HepG2 (cell line): ENCODE data around the gene AJUBA. TPM values are rescaled to one million over a fixed set of nuclear protein-coding genes. Genes with fewer than 3 reads are reported as not detected.

Experiments
- MED1 ChIP-seq: sonication (generic); formaldehyde crosslinking; IDR thresholded peaks from 2 replicates; pipeline ENCODE4 v1.4.0; 2020; ENCODE audit warnings: missing genetic modification reagents
- SNAPC2 ChIP-seq: sonication (generic); formaldehyde crosslinking; IDR thresholded peaks from 2 replicates; pipeline ENCODE4 v1.8.1; 2022; ENCODE audit warnings: mild to moderate bottlenecking, missing genetic modification reagents
- STAT5B ChIP-seq: sonication (generic); formaldehyde crosslinking; IDR thresholded peaks from 2 replicates; pipeline ENCODE4 v1.4.0; 2020; ENCODE audit warnings: missing genetic modification reagents
- TBX2 ChIP-seq: sonication (generic); formaldehyde crosslinking; IDR thresholded peaks from 2 replicates; pipeline ENCODE4 v1.5.0; 2020; ENCODE audit warnings: missing genetic modification reagents, mild to moderate bottlenecking, borderline replicate concordance
- ZFP36L1 ChIP-seq: sonication (generic); formaldehyde crosslinking; IDR thresholded peaks from 2 replicates; pipeline ENCODE4 v1.8.0; 2022; ENCODE audit warnings: mild to moderate bottlenecking, missing genetic modification reagents, moderate library complexity
- ZNF558 ChIP-seq: sonication (generic); formaldehyde crosslinking; IDR thresholded peaks from 2 replicates; pipeline ENCODE4 v1.9.0; 2022; ENCODE audit warnings: mild to moderate bottlenecking, missing genetic modification reagents, borderline replicate concordance
- ZSCAN29 ChIP-seq: sonication (generic); formaldehyde crosslinking; conservative IDR thresholded peaks from 2 replicates; pipeline ENCODE4 v1.4.0; 2020; ENCODE audit warnings: mild to moderate bottlenecking, missing genetic modification reagents
- polyA plus RNA-seq, 8 experiments: library from polyadenylated mRNA; depleted of rRNA in 3 of 8; stranded (reverse) in 7 of 8; unstranded in 1 of 8; fragments of >200 nt; fragmentation: Illumina TruSeq in 4 of 8; extraction: Trizol in 4 of 8; gene quantifications; 2 replicates each; pipeline versions ENCODE4 v1.2.1 to v1.2.3, GENCODE V29; 2011 to 2016; ENCODE audit warnings: low read depth in 4 of 8, missing spikeins in 1 of 8, mixed read lengths in 1 of 8; ENCODE audit not compliant: insufficient read depth in 1 of 8
- total RNA-seq, 5 experiments: library from RNA; depleted of rRNA; stranded (reverse); fragments of >200 nt; fragmentation: Illumina TruSeq; extraction: Trizol; gene quantifications; 2 replicates each; pipeline ENCODE4 v1.2.3, GENCODE V29; 2016; ENCODE audit warnings: low read depth in 1 of 5
- TF ChIP-seq, protein P1 (sequence below): sonication (generic); formaldehyde crosslinking; IDR thresholded peaks from 2 replicates; pipeline ENCODE4 v1.5.1; 2020; ENCODE audit warnings: missing genetic modification reagents, mild to moderate bottlenecking, borderline replicate concordance
- TF ChIP-seq, protein P2 (sequence below): sonication (generic); formaldehyde crosslinking; IDR thresholded peaks from 2 replicates; pipeline ENCODE4 v1.4.0; 2020; ENCODE audit warnings: missing genetic modification reagents
- TF ChIP-seq, protein P3 (sequence below): sonication (generic); formaldehyde crosslinking; IDR thresholded peaks from 2 replicates; pipeline ENCODE4 v1.4.0; 2020; ENCODE audit warnings: low read depth, missing genetic modification reagents
- TF ChIP-seq, protein P4 (sequence below): sonication (generic); formaldehyde crosslinking; IDR thresholded peaks from 2 replicates; pipeline ENCODE4 v1.4.0; 2020; ENCODE audit warnings: missing genetic modification reagents, borderline replicate concordance
- TF ChIP-seq, protein P5 (sequence below): sonication (generic); formaldehyde crosslinking; conservative IDR thresholded peaks from 2 replicates; pipeline ENCODE4 v1.4.0; 2020; ENCODE audit warnings: missing genetic modification reagents
- TF ChIP-seq, protein P6 (sequence below), 2 experiments: fragments of 450-650 bp in 1 of 2; sonication (generic) in 1 of 2; formaldehyde crosslinking; IDR thresholded peaks; 2 replicates each; pipeline versions ENCODE4 v1.5.0 to v1.8.0; 2020 to 2022; ENCODE audit warnings: mild to moderate bottlenecking in 1 of 2, missing genetic modification reagents in 1 of 2
- TF ChIP-seq, protein P7 (sequence below): sonication (generic); formaldehyde crosslinking; IDR thresholded peaks from 2 replicates; pipeline ENCODE4 v1.5.0; 2020; ENCODE audit warnings: missing genetic modification reagents

The AJUBA gene
- total and polyA plus RNA-seq, 2 of the 13 experiments (the other 11 are each of a cell fraction or from before 2014, with no cell fraction given), result 157 to 241 TPM

DNA sequence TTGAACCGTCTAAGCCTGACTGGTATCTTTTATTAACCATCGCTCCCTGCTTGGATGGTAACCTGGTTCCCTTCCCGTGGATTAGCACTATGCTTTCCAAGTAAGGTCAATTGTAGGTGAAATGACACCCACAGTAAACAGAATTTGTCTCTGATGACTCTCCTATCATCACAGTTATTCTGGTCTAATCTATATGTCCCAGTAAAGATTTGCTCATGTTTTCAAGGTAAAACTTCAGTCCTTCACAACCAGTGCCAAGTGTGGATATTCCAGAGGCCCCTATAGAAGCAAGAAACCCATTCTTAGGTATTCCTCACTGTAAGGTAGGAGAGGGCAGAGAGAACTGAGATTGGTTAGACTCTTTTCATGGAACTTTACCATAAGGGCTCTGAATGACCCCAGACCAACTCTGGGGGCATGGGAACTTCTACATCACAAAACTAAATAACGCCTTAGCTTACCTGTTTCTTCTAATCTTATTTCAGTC, 15.5 kb downstream of the AJUBA start (continued):
- TF ChIP-seq, protein P1, sequence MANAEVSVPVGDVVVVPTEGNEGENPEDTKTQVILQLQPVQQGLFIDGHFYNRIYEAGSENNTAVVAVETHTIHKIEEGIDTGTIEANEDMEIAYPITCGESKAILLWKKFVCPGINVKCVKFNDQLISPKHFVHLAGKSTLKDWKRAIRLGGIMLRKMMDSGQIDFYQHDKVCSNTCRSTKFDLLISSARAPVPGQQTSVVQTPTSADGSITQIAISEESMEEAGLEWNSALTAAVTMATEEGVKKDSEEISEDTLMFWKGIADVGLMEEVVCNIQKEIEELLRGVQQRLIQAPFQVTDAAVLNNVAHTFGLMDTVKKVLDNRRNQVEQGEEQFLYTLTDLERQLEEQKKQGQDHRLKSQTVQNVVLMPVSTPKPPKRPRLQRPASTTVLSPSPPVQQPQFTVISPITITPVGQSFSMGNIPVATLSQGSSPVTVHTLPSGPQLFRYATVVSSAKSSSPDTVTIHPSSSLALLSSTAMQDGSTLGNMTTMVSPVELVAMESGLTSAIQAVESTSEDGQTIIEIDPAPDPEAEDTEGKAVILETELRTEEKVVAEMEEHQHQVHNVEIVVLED (CRISPR knock-in tag), result no peak
- TF ChIP-seq STAT5B (CRISPR knock-in tag), result 0 out of 2 replicates have a peak, but pooled peaks have one; percentile 39
- peak; percentile 65 for TF ChIP-seq SNAPC2 (CRISPR knock-in tag)
- TF ChIP-seq, protein P2, sequence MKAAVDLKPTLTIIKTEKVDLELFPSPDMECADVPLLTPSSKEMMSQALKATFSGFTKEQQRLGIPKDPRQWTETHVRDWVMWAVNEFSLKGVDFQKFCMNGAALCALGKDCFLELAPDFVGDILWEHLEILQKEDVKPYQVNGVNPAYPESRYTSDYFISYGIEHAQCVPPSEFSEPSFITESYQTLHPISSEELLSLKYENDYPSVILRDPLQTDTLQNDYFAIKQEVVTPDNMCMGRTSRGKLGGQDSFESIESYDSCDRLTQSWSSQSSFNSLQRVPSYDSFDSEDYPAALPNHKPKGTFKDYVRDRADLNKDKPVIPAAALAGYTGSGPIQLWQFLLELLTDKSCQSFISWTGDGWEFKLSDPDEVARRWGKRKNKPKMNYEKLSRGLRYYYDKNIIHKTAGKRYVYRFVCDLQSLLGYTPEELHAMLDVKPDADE (CRISPR knock-in tag), result no peak
- 0 out of 2 replicates have a peak, but pooled peaks have one; percentile 5 for TF ChIP-seq MED1 (CRISPR knock-in tag)
- TF ChIP-seq ZFP36L1 (CRISPR knock-in tag), result 0 out of 2 replicates have a peak, but pooled peaks have one; percentile 66
- TF ChIP-seq ZNF558 (CRISPR knock-in tag), result peak; percentile 42; the same call in 1 of the 2 replicates
- TF ChIP-seq TBX2 (CRISPR knock-in tag), result no peak
- TF ChIP-seq, protein P3, sequence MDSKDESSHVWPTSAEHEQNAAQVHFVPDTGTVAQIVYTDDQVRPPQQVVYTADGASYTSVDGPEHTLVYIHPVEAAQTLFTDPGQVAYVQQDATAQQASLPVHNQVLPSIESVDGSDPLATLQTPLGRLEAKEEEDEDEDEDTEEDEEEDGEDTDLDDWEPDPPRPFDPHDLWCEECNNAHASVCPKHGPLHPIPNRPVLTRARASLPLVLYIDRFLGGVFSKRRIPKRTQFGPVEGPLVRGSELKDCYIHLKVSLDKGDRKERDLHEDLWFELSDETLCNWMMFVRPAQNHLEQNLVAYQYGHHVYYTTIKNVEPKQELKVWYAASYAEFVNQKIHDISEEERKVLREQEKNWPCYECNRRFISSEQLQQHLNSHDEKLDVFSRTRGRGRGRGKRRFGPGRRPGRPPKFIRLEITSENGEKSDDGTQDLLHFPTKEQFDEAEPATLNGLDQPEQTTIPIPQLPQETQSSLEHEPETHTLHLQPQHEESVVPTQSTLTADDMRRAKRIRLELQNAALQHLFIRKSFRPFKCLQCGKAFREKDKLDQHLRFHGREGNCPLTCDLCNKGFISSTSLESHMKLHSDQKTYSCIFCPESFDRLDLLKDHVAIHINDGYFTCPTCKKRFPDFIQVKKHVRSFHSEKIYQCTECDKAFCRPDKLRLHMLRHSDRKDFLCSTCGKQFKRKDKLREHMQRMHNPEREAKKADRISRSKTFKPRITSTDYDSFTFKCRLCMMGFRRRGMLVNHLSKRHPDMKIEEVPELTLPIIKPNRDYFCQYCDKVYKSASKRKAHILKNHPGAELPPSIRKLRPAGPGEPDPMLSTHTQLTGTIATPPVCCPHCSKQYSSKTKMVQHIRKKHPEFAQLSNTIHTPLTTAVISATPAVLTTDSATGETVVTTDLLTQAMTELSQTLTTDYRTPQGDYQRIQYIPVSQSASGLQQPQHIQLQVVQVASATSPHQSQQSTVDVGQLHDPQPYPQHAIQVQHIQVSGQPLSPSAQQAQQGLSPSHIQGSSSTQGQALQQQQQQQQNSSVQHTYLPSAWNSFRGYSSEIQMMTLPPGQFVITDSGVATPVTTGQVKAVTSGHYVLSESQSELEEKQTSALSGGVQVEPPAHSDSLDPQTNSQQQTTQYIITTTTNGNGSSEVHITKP, result no peak
- TF ChIP-seq, protein P4, sequence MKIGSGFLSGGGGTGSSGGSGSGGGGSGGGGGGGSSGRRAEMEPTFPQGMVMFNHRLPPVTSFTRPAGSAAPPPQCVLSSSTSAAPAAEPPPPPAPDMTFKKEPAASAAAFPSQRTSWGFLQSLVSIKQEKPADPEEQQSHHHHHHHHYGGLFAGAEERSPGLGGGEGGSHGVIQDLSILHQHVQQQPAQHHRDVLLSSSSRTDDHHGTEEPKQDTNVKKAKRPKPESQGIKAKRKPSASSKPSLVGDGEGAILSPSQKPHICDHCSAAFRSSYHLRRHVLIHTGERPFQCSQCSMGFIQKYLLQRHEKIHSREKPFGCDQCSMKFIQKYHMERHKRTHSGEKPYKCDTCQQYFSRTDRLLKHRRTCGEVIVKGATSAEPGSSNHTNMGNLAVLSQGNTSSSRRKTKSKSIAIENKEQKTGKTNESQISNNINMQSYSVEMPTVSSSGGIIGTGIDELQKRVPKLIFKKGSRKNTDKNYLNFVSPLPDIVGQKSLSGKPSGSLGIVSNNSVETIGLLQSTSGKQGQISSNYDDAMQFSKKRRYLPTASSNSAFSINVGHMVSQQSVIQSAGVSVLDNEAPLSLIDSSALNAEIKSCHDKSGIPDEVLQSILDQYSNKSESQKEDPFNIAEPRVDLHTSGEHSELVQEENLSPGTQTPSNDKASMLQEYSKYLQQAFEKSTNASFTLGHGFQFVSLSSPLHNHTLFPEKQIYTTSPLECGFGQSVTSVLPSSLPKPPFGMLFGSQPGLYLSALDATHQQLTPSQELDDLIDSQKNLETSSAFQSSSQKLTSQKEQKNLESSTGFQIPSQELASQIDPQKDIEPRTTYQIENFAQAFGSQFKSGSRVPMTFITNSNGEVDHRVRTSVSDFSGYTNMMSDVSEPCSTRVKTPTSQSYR (CRISPR knock-in tag), result 0 out of 2 replicates have a peak, but pooled peaks have one; percentile 18
- TF ChIP-seq, protein P5, sequence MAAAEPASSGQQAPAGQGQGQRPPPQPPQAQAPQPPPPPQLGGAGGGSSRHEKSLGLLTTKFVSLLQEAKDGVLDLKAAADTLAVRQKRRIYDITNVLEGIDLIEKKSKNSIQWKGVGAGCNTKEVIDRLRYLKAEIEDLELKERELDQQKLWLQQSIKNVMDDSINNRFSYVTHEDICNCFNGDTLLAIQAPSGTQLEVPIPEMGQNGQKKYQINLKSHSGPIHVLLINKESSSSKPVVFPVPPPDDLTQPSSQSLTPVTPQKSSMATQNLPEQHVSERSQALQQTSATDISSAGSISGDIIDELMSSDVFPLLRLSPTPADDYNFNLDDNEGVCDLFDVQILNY (CRISPR knock-in tag), result no peak
- no peak for TF ChIP-seq ZSCAN29 (CRISPR knock-in tag)
- TF ChIP-seq, protein P6, sequence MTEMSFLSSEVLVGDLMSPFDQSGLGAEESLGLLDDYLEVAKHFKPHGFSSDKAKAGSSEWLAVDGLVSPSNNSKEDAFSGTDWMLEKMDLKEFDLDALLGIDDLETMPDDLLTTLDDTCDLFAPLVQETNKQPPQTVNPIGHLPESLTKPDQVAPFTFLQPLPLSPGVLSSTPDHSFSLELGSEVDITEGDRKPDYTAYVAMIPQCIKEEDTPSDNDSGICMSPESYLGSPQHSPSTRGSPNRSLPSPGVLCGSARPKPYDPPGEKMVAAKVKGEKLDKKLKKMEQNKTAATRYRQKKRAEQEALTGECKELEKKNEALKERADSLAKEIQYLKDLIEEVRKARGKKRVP (CRISPR knock-in tag; IDR thresholded peaks at IDR 0.05), result no peak
- TF ChIP-seq, protein P7, sequence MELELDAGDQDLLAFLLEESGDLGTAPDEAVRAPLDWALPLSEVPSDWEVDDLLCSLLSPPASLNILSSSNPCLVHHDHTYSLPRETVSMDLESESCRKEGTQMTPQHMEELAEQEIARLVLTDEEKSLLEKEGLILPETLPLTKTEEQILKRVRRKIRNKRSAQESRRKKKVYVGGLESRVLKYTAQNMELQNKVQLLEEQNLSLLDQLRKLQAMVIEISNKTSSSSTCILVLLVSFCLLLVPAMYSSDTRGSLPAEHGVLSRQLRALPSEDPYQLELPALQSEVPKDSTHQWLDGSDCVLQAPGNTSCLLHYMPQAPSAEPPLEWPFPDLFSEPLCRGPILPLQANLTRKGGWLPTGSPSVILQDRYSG (CRISPR knock-in tag), result no peak
